DND-41 (cell line): Measurements from ENCODE around the gene EEFSEC.

Experiments used
- ATAC-seq: fragments of 200-7000 bp; cut with Tn5 transposase; 3 replicates; pipeline ENCODE4 v1.9.1; 2021; ENCODE audit warnings: low read depth; ENCODE audit not compliant: insufficient read depth
- DNase-seq: peaks from one replicate; pipeline ENCODE4 v3.0.0-alpha.2; 2020
- H2AFZ ChIP-seq: 2 replicates; pipeline ENCODE4 v1.6.0; 2012; ENCODE audit warnings: low read depth, low read length
- H3K27ac ChIP-seq: 2 replicates; pipeline ENCODE4 v1.5.1; 2012; ENCODE audit warnings: low read length, inconsistent platforms
- H3K27me3 ChIP-seq: fragments of 200-600 bp; sonication (generic); 2 replicates; pipeline ENCODE4 v1.6.0; 2012; ENCODE audit warnings: low read length, mild to moderate bottlenecking, inconsistent platforms; ENCODE audit not compliant: insufficient read depth, poor library complexity
- H3K36me3 ChIP-seq: 2 replicates; pipeline ENCODE4 v1.5.1; 2012; ENCODE audit warnings: low read length, inconsistent platforms; ENCODE audit not compliant: insufficient read depth
- H3K4me1 ChIP-seq: 2 replicates; pipeline ENCODE4 v1.5.1; 2012; ENCODE audit warnings: mild to moderate bottlenecking, low read length; ENCODE audit not compliant: insufficient read depth
- H3K4me2 ChIP-seq: 2 replicates; pipeline ENCODE4 v1.6.0; 2012; ENCODE audit warnings: mild to moderate bottlenecking, moderate library complexity, low read length, inconsistent platforms; ENCODE audit not compliant: insufficient read depth
- H3K4me3 ChIP-seq, 2 experiments: fragments of 200-600 bp in 1 of 2; shearing (Covaris generic) in 1 of 2; 2 replicates each; pipeline ENCODE4 v1.5.1; 2012 to 2016; ENCODE audit warnings: inconsistent platforms in 2 of 2, low read length in 2 of 2, mild to moderate bottlenecking in 2 of 2, low read depth in 1 of 2, moderate library complexity in 1 of 2
- H3K79me2 ChIP-seq: 2 replicates; pipeline ENCODE4 v1.6.0; 2012; ENCODE audit warnings: low read length, inconsistent platforms; ENCODE audit not compliant: insufficient read depth
- H3K9ac ChIP-seq: 2 replicates; pipeline ENCODE4 v1.6.0; 2012; ENCODE audit warnings: low read depth, mild to moderate bottlenecking, inconsistent platforms, low read length, moderate library complexity
- H3K9me3 ChIP-seq: 2 replicates; pipeline ENCODE4 v1.5.1; 2012; ENCODE audit warnings: low read length, moderate library complexity, mild to moderate bottlenecking, inconsistent platforms; ENCODE audit not compliant: insufficient read depth, severe bottlenecking
- H4K20me1 ChIP-seq: 2 replicates; pipeline ENCODE4 v1.6.0; 2012; ENCODE audit warnings: low read length; ENCODE audit not compliant: insufficient read depth
- CTCF ChIP-seq: IDR thresholded peaks from 2 replicates; pipeline ENCODE4 v1.5.1; 2012; ENCODE audit warnings: borderline replicate concordance, low read length, moderate library complexity, mild to moderate bottlenecking; ENCODE audit not compliant: poor library complexity, severe bottlenecking; ENCODE audit errors: extremely low read depth
- EZH2 ChIP-seq: IDR thresholded peaks from 3 replicates; pipeline ENCODE4 v1.6.1; 2012; ENCODE audit warnings: borderline replicate concordance, low read depth, mild to moderate bottlenecking, moderate library complexity, low read length, inconsistent platforms; ENCODE audit not compliant: severe bottlenecking

EEFSEC gene

GRCh38 chr3:128420720-128421438 is 267.6 kb downstream of the EEFSEC start:
- Histone ChIP-seq H4K20me1 (no peaks in the 10 kb centered on the region; the same call in 1 of the 2 replicates), H3K9ac (no peak overlapping the region), H3K79me2 (no peaks in the 10 kb centered on the region), H3K27ac (no peak overlapping the region), H2AFZ (no peak overlapping the region), H3K4me1 (no peaks in the 10 kb centered on the region), H3K36me3 (no peaks in the 10 kb centered on the region), H3K27me3 (no peaks in the 10 kb centered on the region), H3K9me3 (no peaks in the 10 kb centered on the region), H3K4me2 (no peak overlapping the region), H3K4me3 (no peak overlapping the region)
- ATAC-seq (no peak), DNase-seq (no peak)
- no peak for TF ChIP-seq CTCF
- no peak for TF ChIP-seq EZH2

- H2AFZ ChIP-seq = no peak overlapping the region
- H3K79me2 ChIP-seq = no peaks in the 10 kb centered on the region
- no peak for TF ChIP-seq EZH2
- TF ChIP-seq CTCF = no peak
- no peak overlapping the region for H3K4me2 ChIP-seq
- no peak overlapping the region for H3K4me3 ChIP-seq
- DNase-seq (no peak), ATAC-seq (no peak)
- no peaks in the 10 kb centered on the region; the same call in 1 of the 2 replicates for H4K20me1 ChIP-seq
- H3K4me1 ChIP-seq = no peaks in the 10 kb centered on the region
- no peak overlapping the region for H3K9ac ChIP-seq
- H3K36me3 ChIP-seq = no peaks in the 10 kb centered on the region
- H3K27ac ChIP-seq = no peak overlapping the region
- no peaks in the 10 kb centered on the region for H3K27me3 ChIP-seq
- no peaks in the 10 kb centered on the region for H3K9me3 ChIP-seq
These were observed 268.2 kb downstream of the EEFSEC start for GRCh38 chr3:128421439-128421836.

GRCh38 chr3:128421966-128422365 is 268.7 kb downstream of the EEFSEC start:
- Histone ChIP-seq H3K27ac (no peak overlapping the region), H3K9me3 (no peaks in the 10 kb centered on the region), H3K4me2 (no peak overlapping the region), H3K4me3 (no peak overlapping the region), H3K79me2 (no peaks in the 10 kb centered on the region), H3K36me3 (no peaks in the 10 kb centered on the region), H3K27me3 (no peaks in the 10 kb centered on the region), H3K9ac (no peak overlapping the region), H2AFZ (no peak overlapping the region), H3K4me1 (no peaks in the 10 kb centered on the region), H4K20me1 (no peaks in the 10 kb centered on the region; the same call in 1 of the 2 replicates)
- ATAC-seq (no peak), DNase-seq (no peak)
- TF ChIP-seq CTCF (no peak), EZH2 (no peak)
